ENCODE results near the gene AGTR1. TPM values are rescaled to one million over a fixed set of nuclear protein-coding genes. Genes with fewer than 3 reads are reported as not detected.

AGTR1 gene
- total RNA-seq, 2 donors from 2014 or later = 3.8 to 7.3 TPM

DNA sequence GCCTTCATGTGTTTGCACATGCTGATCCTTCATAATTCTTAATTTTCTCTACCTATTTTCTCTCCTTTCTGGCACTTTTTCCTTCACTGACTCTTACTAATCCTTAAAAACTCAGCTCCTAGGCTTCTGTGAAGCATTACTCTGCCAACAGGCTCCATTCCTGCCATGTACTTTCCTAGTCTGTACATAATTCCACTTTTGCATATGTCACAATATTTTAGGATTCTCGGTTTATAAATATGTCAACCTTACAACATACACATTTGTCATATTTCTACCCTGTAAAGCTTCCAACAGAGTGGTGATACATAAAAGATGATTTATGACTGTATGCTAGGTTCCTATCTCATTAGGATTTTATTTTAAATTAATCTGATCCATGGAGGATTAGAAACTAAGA lies 38.2 kb upstream of the AGTR1 start:
- Histone ChIP-seq H3K36me3 (no peaks in the 10 kb centered on the region), H3K27ac (no peak overlapping the region), H3K4me1 (ENCODE audit: control insufficient read depth in 1 of 2, low read depth in 2 of 2) (no peaks in the 10 kb centered on the region), H3K4me3 (no peak overlapping the region), H3K9me3 (no peaks in the 10 kb centered on the region), H3K27me3 (replicated peaks; ENCODE audit: insufficient read depth) (no peaks in the 10 kb centered on the region)
- ATAC-seq (ENCODE audit: insufficient number of reproducible peaks, low FRiP score, low read depth) (no peak), DNase-seq (ENCODE audit: low spot score) (no peak)
- TF ChIP-seq, protein P1, sequence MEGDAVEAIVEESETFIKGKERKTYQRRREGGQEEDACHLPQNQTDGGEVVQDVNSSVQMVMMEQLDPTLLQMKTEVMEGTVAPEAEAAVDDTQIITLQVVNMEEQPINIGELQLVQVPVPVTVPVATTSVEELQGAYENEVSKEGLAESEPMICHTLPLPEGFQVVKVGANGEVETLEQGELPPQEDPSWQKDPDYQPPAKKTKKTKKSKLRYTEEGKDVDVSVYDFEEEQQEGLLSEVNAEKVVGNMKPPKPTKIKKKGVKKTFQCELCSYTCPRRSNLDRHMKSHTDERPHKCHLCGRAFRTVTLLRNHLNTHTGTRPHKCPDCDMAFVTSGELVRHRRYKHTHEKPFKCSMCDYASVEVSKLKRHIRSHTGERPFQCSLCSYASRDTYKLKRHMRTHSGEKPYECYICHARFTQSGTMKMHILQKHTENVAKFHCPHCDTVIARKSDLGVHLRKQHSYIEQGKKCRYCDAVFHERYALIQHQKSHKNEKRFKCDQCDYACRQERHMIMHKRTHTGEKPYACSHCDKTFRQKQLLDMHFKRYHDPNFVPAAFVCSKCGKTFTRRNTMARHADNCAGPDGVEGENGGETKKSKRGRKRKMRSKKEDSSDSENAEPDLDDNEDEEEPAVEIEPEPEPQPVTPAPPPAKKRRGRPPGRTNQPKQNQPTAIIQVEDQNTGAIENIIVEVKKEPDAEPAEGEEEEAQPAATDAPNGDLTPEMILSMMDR (IDR thresholded peaks at IDR 0.05) = no peak

DNA sequence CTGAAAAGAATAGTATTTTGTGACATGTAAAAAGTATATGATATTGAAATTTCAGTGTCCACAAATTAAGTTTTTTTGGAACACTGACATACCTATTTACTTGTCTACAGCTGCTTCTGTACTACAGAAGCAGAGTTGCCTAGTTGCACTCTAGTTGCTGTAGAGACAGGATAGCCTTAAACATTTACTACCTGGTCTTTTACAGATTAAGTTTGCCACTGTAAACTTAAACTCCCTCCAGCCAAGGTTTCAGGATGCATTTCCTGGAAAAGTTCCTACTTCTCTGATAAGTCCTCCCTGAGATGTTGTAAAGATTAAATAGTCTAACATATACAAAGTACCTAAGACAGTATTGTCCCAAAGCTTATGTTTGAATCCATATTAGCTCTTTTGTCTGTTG lies 17.4 kb upstream of the AGTR1 start:
- H3K9me3 ChIP-seq = no peaks in the 10 kb centered on the region
- no peaks in the 10 kb centered on the region for H3K36me3 ChIP-seq
- ATAC-seq (ENCODE audit: insufficient number of reproducible peaks, low FRiP score, low read depth) = no peak
- H3K27me3 ChIP-seq (replicated peaks; ENCODE audit: insufficient read depth) = no peaks in the 10 kb centered on the region
- H3K4me1 ChIP-seq (ENCODE audit: control insufficient read depth in 1 of 2, low read depth in 2 of 2) = no peaks in the 10 kb centered on the region
- no peak for DNase-seq (ENCODE audit: low spot score)
- TF ChIP-seq, protein P1 (IDR thresholded peaks at IDR 0.05) = no peak
- no peak overlapping the region for H3K4me3 ChIP-seq
- no peak overlapping the region for H3K27ac ChIP-seq

DNA sequence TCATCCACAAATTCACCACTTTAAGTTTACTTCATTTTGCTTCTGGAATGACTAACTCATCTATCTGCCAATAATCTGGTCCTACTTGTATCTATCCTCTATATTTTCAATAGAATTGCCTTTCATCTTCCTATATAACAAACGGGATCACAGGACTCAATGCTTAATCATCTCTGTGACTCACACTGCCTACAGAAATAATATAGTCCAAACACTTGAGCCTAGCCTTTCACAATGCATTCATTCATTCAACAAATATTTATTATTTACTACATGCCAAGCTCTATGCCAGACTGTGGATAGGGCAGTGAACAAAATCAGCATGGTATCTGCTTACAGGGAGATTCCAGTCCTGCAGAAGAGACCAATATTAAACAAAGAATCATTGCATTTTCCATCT lies 16.6 kb upstream of the AGTR1 start:
- H3K9me3 ChIP-seq = no peaks in the 10 kb centered on the region
- TF ChIP-seq, protein P1 (IDR thresholded peaks at IDR 0.05) = no peak
- H3K36me3 ChIP-seq = no peaks in the 10 kb centered on the region
- no peak for DNase-seq (ENCODE audit: low spot score)
- H3K4me1 ChIP-seq (ENCODE audit: control insufficient read depth in 1 of 2, low read depth in 2 of 2) = no peaks in the 10 kb centered on the region
- no peak for ATAC-seq (ENCODE audit: insufficient number of reproducible peaks, low FRiP score, low read depth)
- H3K27me3 ChIP-seq (replicated peaks; ENCODE audit: insufficient read depth) = no peaks in the 10 kb centered on the region
- H3K4me3 ChIP-seq = no peak overlapping the region
- no peak overlapping the region for H3K27ac ChIP-seq

DNA sequence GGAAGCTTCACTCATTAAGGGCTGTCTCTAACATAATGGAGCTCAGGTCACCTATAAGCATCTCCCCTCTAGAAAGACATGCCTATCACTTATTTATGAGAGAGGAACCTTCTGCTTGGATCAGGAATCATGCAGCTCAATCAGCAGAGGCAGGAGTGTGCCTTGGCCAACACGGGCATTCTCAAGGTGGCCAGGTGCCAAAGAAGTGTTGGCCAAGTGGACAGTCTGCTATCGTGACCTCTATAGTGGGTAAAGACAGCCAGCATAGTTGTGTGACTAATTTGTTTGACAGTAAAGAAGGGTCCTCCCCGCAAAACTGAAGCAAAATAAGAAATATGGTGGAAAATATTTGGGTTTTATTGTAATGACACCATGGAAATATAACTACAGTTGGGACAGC lies 14.7 kb upstream of the AGTR1 start:
- DNase-seq (ENCODE audit: low spot score) (no peak), ATAC-seq (ENCODE audit: insufficient number of reproducible peaks, low FRiP score, low read depth) (no peak)
- no peaks in the 10 kb centered on the region for H3K27me3 ChIP-seq (replicated peaks; ENCODE audit: insufficient read depth)
- H3K4me3 ChIP-seq = no peak overlapping the region
- H3K4me1 ChIP-seq (ENCODE audit: control insufficient read depth in 1 of 2, low read depth in 2 of 2) = no peaks in the 10 kb centered on the region
- no peaks in the 10 kb centered on the region for H3K36me3 ChIP-seq
- no peak overlapping the region for H3K27ac ChIP-seq
- TF ChIP-seq, protein P1 (IDR thresholded peaks at IDR 0.05) = no peak
- H3K9me3 ChIP-seq = no peaks in the 10 kb centered on the region

DNA sequence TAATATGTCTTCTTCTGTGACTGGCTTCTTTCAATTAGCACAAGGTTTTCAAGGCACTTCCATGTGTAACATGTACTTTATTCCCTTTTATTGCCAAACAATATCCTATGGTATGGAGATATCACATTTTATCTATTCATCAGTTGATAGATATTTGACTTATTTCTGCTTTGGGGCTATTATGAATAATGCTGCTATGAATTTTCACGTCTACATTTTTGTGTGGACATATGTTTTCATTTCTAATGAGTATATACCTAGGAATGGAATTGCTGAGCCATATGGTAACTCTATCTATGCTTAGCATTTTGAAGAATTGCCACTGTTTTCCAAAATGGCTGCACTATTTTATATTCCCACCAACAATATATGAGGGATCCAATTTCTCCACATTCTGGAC lies 3.6 kb upstream of the AGTR1 start:
- Histone ChIP-seq H3K4me1 (ENCODE audit: control insufficient read depth in 1 of 2, low read depth in 2 of 2) (peaks cover 0 to under 1% of the 10 kb centered on the region in 2 donors), H3K36me3 (no peaks in the 10 kb centered on the region), H3K27me3 (replicated peaks; ENCODE audit: insufficient read depth) (no peaks in the 10 kb centered on the region), H3K4me3 (no peak overlapping the region), H3K9me3 (no peaks in the 10 kb centered on the region), H3K27ac (no peak overlapping the region)
- no peak for DNase-seq (ENCODE audit: low spot score)
- ATAC-seq (ENCODE audit: insufficient number of reproducible peaks, low FRiP score, low read depth) = no peak
- TF ChIP-seq, protein P1 (IDR thresholded peaks at IDR 0.05) = no peak
